ENCODE data around the gene TMEM31.

TMEM31 gene

GRCh38 chrX:103742339-103742738 lies 31.6 kb downstream of the TMEM31 start (continued):
- TF ChIP-seq PBX3 (CRISPR knock-in tag; IDR thresholded peaks at IDR 0.05) (no peak), BCL6B (tag by site-specific recombination; IDR thresholded peaks at IDR 0.05) (no peak), ZNF274 (IDR thresholded peaks at IDR 0.05; ENCODE audit: low read length) (no peak), ZNF274 (tag by site-specific recombination; IDR thresholded peaks at IDR 0.05; ENCODE audit: borderline replicate concordance) (no peak), ZNF747 (tag by site-specific recombination; IDR thresholded peaks at IDR 0.05) (no peak), GLIS2 (tag by site-specific recombination; IDR thresholded peaks at IDR 0.05) (no peak), ZNF585B (tag by site-specific recombination; IDR thresholded peaks at IDR 0.05) (no peak), ZNF48 (tag by site-specific recombination; IDR thresholded peaks at IDR 0.05) (no peak), ZNF837 (tag by site-specific recombination; IDR thresholded peaks at IDR 0.05) (no peak), HOXD13 (CRISPR knock-in tag; IDR thresholded peaks at IDR 0.05; ENCODE audit: borderline replicate concordance) (no peak)

GRCh38 chrX:103747163-103747562 lies 36.5 kb downstream of the TMEM31 start:
- TF ChIP-seq HIC1 (tag by site-specific recombination; IDR thresholded peaks at IDR 0.05): no peak
- TF ChIP-seq GLI2 (tag by site-specific recombination; IDR thresholded peaks at IDR 0.05; ENCODE audit: borderline replicate concordance, low read depth): no peak
- no peak for TF ChIP-seq BCL11A (tag by site-specific recombination; IDR thresholded peaks at IDR 0.05; ENCODE audit: low read depth)
- TF ChIP-seq PRDM6 (tag by site-specific recombination; IDR thresholded peaks at IDR 0.05): no peak
- TF ChIP-seq ZNF354C (tag by site-specific recombination; IDR thresholded peaks at IDR 0.05; ENCODE audit: borderline replicate concordance, low read depth): no peak
- no peak for TF ChIP-seq ZNF558 (tag by site-specific recombination; IDR thresholded peaks at IDR 0.05)
- TF ChIP-seq ZNF76 (tag by site-specific recombination; IDR thresholded peaks at IDR 0.05; ENCODE audit: borderline replicate concordance, low read depth): no peak
- TF ChIP-seq ZNF664 (tag by site-specific recombination; IDR thresholded peaks at IDR 0.05): no peak
- TF ChIP-seq ZNF302 (tag by site-specific recombination; IDR thresholded peaks at IDR 0.05; ENCODE audit: low read depth): no peak
- Histone ChIP-seq H3K27ac (ENCODE audit: extremely low read depth, low read depth, low read length) (no peak overlapping the region), H3K9me3 (ENCODE audit: control insufficient read depth, insufficient read depth, low read depth, low read length) (no peaks in the 10 kb centered on the region), H3K4me1 (ENCODE audit: control insufficient read depth, insufficient read depth, low read length) (no peaks in the 10 kb centered on the region), H3K36me3 (ENCODE audit: control insufficient read depth in 2 of 2, insufficient read depth in 1 of 2, low read length in 2 of 2) (no peaks in the 10 kb centered on the region), H3K4me3 (ENCODE audit: low read depth, low read length) (no peak overlapping the region)
- ChIA-PET CTCF (no interaction called here), POLR2A (no interaction called here)

Data from HEK293 (cell line).